Pancreas (tissue), 10 donors: ENCODE measurements around the gene ANKFY1. TPM values are rescaled to one million over a fixed set of nuclear protein-coding genes. Genes with fewer than 3 reads are reported as not detected.

ENCODE experiments used
- ATAC-seq, 4 donors: fragments of 200-7000 bp; cut with Tn5 transposase; one replicate each; pipeline versions ENCODE4 v1.8.0 to v1.9.1; 2020; ENCODE audit warnings: mild to moderate bottlenecking in 4 of 4, moderate library complexity in 4 of 4
- DNase-seq, 6 donors: peaks; one replicate each; pipeline ENCODE4 v3.0.0-alpha.2; 2020
- FAIRE-seq: peaks from 2 replicates; lab custom pipeline; 2012; peaks lifted over from hg19 to GRCh38; lab: Jason Lieb, UNC
- H3K27ac ChIP-seq, 4 donors: fragments of 200-600 bp; sonication (generic); 1 replicate in 3 of 4; 2 replicates in 1 of 4; pipeline versions ENCODE4 v1.5.0 to v1.8.0; 2020
- H3K27me3 ChIP-seq, 4 donors: fragments of 200-600 bp; one replicate each; pipeline ENCODE4 v1.8.0; 2021
- H3K36me3 ChIP-seq, 3 donors: fragments of 200-600 bp; sonication (generic) in 1 of 3; one replicate each; pipeline versions ENCODE4 v1.5.0 to v1.8.0; 2020 to 2021
- H3K4me1 ChIP-seq, 3 donors: fragments of 200-600 bp; one replicate each; pipeline ENCODE4 v1.8.0; 2021
- H3K4me3 ChIP-seq, 4 donors: fragments of 200-600 bp; sonication (generic) in 2 of 4; one replicate each; pipeline versions ENCODE4 v1.5.0 to v1.8.0; 2020 to 2021
- H3K9me3 ChIP-seq, 4 donors: fragments of 200-600 bp; one replicate each; pipeline ENCODE4 v1.8.0; 2021
- CTCF ChIP-seq, 4 donors: fragments of 200-600 bp; sonication (generic) in 3 of 4; IDR thresholded peaks; one replicate each; pipeline versions ENCODE4 v1.5.0 to v1.8.0; 2021; ENCODE audit warnings: antibody characterized with exemption in 4 of 4
- WGBS, 2 donors: extraction: QIAGEN DNeasy Blood & Tissue Kit; methylation state at CpG; one replicate each; pipeline ENCODE4 v1.1.7; 2013; 5-methylcytosine and 5-hydroxymethylcytosine counted together
- intact Hi-C, 3 donors: fragments of 100-400 bp; cut with DNase I; formaldehyde crosslinking; loops; one replicate each; pipeline versions ENCODE4 v1.11.1 to v1.14.2; 2022
- polyA plus RNA-seq, 2 donors: library from polyadenylated mRNA; stranded (reverse); fragments of 200-250 nt; gene quantifications; one replicate each; pipeline ENCODE4 v1.2.3, GENCODE V29; 2013
- total RNA-seq, 6 donors: library from RNA; stranded (reverse); fragmentation: NEBNext Ultra II Directional in 4 of 6; extraction: Animal tissue kit (Norgen Biotek cat#: 25700) in 4 of 6; gene quantifications; one replicate each; pipeline versions ENCODE4 v1.2.1 to v1.2.4, GENCODE V29; 2021 to 2023
- donor health status: healthy with polysubstance abuse.
- donor health status: DM: no; HTN: no; CAD: no; lungs with moderate emphysema.
- donor health status: DM: no; HTN: no; CAD: no.
- donor health status: control.
- donor health status: control.
- donor health status: Bipolar disorder and iron deficiency.
- donor health status: DM: yes; HTN: yes; CAD: no.
- donor health status: DM: no; HTN: no; CAD: no.
- donor health status: DM: no; HTN: no; CAD: no.
- donor health status: DM: yes; HTN: yes; CAD: no.

ANKFY1 gene
- total and polyA plus RNA-seq, 8 donors, result 11.3 to 30.3 (median 13.9) TPM

GRCh38 chr17:4235372-4236279 is 28.2 kb downstream of the ANKFY1 start:
- 89 to 93% methylated on average over 8 of the region's 8 CpGs for WGBS, 2 donors
- H3K4me1 ChIP-seq, result peaks cover 3 to 5% (median 4%) of the 10 kb centered on the region in 3 donors
- FAIRE-seq (no peak), ATAC-seq (no peak), DNase-seq (no peak)
- no peak for TF ChIP-seq CTCF (IDR thresholded peaks at IDR 0.05)
- no peaks in the 10 kb centered on the region for H3K9me3 ChIP-seq
- H3K27ac ChIP-seq, result no peak overlapping the region
- peaks cover 0 to 13% (median 4%) of the 10 kb centered on the region in 3 donors for H3K36me3 ChIP-seq
- H3K4me3 ChIP-seq, result no peak overlapping the region
- intact Hi-C loops, result no loop called here
- H3K27me3 ChIP-seq, result no peaks in the 10 kb centered on the region

GRCh38 chr17:4234401-4234800 is 29.4 kb downstream of the ANKFY1 start:
- Histone ChIP-seq H3K4me3 (no peak overlapping the region), H3K36me3 (peaks cover 0 to 13% (median 4%) of the 10 kb centered on the region in 3 donors), H3K27ac (no peak overlapping the region), H3K4me1 (peaks cover 5 to 9% (median 8%) of the 10 kb centered on the region in 3 donors), H3K27me3 (no peaks in the 10 kb centered on the region), H3K9me3 (no peaks in the 10 kb centered on the region)
- FAIRE-seq, result no peak
- DNase-seq, result no peak
- TF ChIP-seq CTCF (IDR thresholded peaks at IDR 0.05), result no peak
- intact Hi-C loops, result no loop called here
- ATAC-seq, result no peak

GRCh38 chr17:4233668-4234258 is 30.0 kb downstream of the ANKFY1 start:
- Histone ChIP-seq H3K4me3 (no peak overlapping the region), H3K27me3 (no peaks in the 10 kb centered on the region), H3K4me1 (peaks cover 5 to 9% (median 8%) of the 10 kb centered on the region in 3 donors), H3K36me3 (peaks cover 0 to 13% (median 4%) of the 10 kb centered on the region in 3 donors), H3K9me3 (no peaks in the 10 kb centered on the region), H3K27ac (no peak overlapping the region)
- intact Hi-C loops, result no loop called here
- DNase-seq, result no peak
- ATAC-seq, result no peak
- peak; percentile 56 for FAIRE-seq
- WGBS, 2 donors, result 93 to 95% methylated on average over 7 of the region's 7 CpGs
- TF ChIP-seq CTCF (IDR thresholded peaks at IDR 0.05), result no peak

- peaks cover 5 to 9% (median 8%) of the 10 kb centered on the region in 3 donors for H3K4me1 ChIP-seq
- H3K27ac ChIP-seq, result no peak overlapping the region
- H3K4me3 ChIP-seq, result no peak overlapping the region
- DNase-seq (no peak), FAIRE-seq (no peak), ATAC-seq (no peak)
- intact Hi-C loops, result no loop called here
- 67% methylated on average over 4 of the region's 4 CpGs for WGBS, 2 donors
- H3K36me3 ChIP-seq, result peaks cover 0 to 13% (median 4%) of the 10 kb centered on the region in 3 donors
- no peaks in the 10 kb centered on the region for H3K27me3 ChIP-seq
- H3K9me3 ChIP-seq, result no peaks in the 10 kb centered on the region
- no peak for TF ChIP-seq CTCF (IDR thresholded peaks at IDR 0.05)
These were observed 31.5 kb downstream of the ANKFY1 start for GRCh38 chr17:4232168-4232813.
